ENCODE measurements around the gene PGBD5.
A peak's percentile ranks its signal among the peaks of the same experiment; 100 is the strongest.

The PGBD5 gene

GRCh38 chr1:230314142-230314470 lies 112.0 kb downstream of the PGBD5 start:
- H3K36me3 ChIP-seq (ENCODE audit: insufficient read depth, low read length) = no peaks in the 10 kb centered on the region
- H3K9me3 ChIP-seq (ENCODE audit: low read depth, low read length) = no peaks in the 10 kb centered on the region
- DNase-seq (ENCODE audit: low read depth, low spot score) = no peak
- H3K4me3 ChIP-seq = no peak overlapping the region
- TF ChIP-seq POLR2AphosphoS5 (IDR thresholded peaks at IDR 0.05; ENCODE audit: borderline replicate concordance, low read depth, low read length) = no peak
- no peak overlapping the region for H3K9ac ChIP-seq (ENCODE audit: insufficient read length)
- H3K27ac ChIP-seq = no peak overlapping the region

DNA sequence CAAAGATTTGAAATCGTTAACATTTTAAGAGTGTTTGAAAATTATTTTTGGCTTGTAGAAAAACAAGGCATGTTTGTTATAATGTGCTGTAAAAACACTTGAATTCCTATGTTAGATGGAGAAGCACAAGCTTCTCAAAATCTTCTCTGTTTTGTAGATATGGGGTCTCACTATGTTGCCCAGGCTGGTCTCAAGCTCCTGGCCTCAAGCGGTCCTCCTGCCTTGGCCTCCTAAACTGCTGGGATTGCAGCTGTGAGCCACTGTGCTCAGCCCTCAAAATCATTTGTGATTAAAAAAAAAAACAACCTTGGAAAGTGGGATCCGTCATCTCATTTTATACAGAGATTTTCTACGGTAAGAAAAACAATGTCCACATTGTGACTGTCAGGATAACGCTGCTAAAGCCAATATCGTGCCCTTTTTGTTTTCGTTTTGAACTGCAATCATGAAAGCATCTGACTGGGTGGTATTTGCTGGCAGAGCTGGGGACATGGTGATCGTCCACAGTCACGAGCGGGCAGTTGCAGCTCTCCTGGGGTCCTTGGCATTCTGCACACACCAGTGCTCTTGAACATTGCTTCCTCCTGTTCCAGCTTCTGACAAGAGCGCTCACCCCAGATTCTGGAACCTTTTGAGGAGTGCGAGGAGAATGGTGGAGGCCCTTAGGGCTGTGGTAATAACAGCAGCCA lies 112.5 kb downstream of the PGBD5 start:
- H3K36me3 ChIP-seq (ENCODE audit: insufficient read depth, low read length) = no peaks in the 10 kb centered on the region
- no peak overlapping the region for H3K4me3 ChIP-seq
- no peaks in the 10 kb centered on the region for H3K9me3 ChIP-seq (ENCODE audit: low read depth, low read length)
- H3K27ac ChIP-seq = no peak overlapping the region
- DNase-seq (ENCODE audit: low read depth, low spot score) = no peak
- TF ChIP-seq EZH2 (IDR thresholded peaks at IDR 0.05) (no peak), FOXP2 (optimal IDR thresholded peaks at IDR 0.05; ENCODE audit: control extremely low read depth, extremely low read length, insufficient read depth) (no peak), POLR2AphosphoS5 (IDR thresholded peaks at IDR 0.05; ENCODE audit: borderline replicate concordance, low read depth, low read length) (no peak)
- H3K9ac ChIP-seq (ENCODE audit: insufficient read length) = no peak overlapping the region

- DNase-seq (ENCODE audit: low read depth, low spot score) = no peak
- Histone ChIP-seq H3K9ac (ENCODE audit: insufficient read length) (no peak overlapping the region), H3K27ac (no peak overlapping the region), H3K9me3 (ENCODE audit: low read depth, low read length) (no peaks in the 10 kb centered on the region), H3K4me3 (no peak overlapping the region), H3K36me3 (ENCODE audit: insufficient read depth, low read length) (no peaks in the 10 kb centered on the region)
- TF ChIP-seq POLR2AphosphoS5 (IDR thresholded peaks at IDR 0.05; ENCODE audit: borderline replicate concordance, low read depth, low read length) (no peak), EZH2 (IDR thresholded peaks at IDR 0.05) (no peak), FOXP2 (optimal IDR thresholded peaks at IDR 0.05; ENCODE audit: control extremely low read depth, extremely low read length, insufficient read depth) (no peak)
These were observed 113.5 kb downstream of the PGBD5 start for GRCh38 chr1:230312676-230313075.

GRCh38 chr1:230310381-230311163 lies 115.6 kb downstream of the PGBD5 start:
- H3K36me3 ChIP-seq (ENCODE audit: insufficient read depth, low read length) = no peaks in the 10 kb centered on the region
- no peak for TF ChIP-seq POLR2AphosphoS5 (IDR thresholded peaks at IDR 0.05; ENCODE audit: borderline replicate concordance, low read depth, low read length)
- TF ChIP-seq FOXP2 (optimal IDR thresholded peaks at IDR 0.05; ENCODE audit: control extremely low read depth, extremely low read length, insufficient read depth) = no peak
- TF ChIP-seq EZH2 (IDR thresholded peaks at IDR 0.05) = no peak
- H3K9me3 ChIP-seq (ENCODE audit: low read depth, low read length) = no peaks in the 10 kb centered on the region
- H3K27ac ChIP-seq = no peak overlapping the region
- no peak overlapping the region for H3K9ac ChIP-seq (ENCODE audit: insufficient read length)
- peak; percentile 18 for DNase-seq (ENCODE audit: low read depth, low spot score)
- no peak overlapping the region for H3K4me3 ChIP-seq

GRCh38 chr1:230309646-230310177 lies 116.4 kb downstream of the PGBD5 start:
- H3K9me3 ChIP-seq (ENCODE audit: low read depth, low read length) = no peaks in the 10 kb centered on the region
- H3K36me3 ChIP-seq (ENCODE audit: insufficient read depth, low read length) = no peaks in the 10 kb centered on the region
- H3K4me3 ChIP-seq = no peak overlapping the region
- H3K9ac ChIP-seq (ENCODE audit: insufficient read length) = no peak overlapping the region
- TF ChIP-seq POLR2AphosphoS5 (IDR thresholded peaks at IDR 0.05; ENCODE audit: borderline replicate concordance, low read depth, low read length) = no peak
- no peak for TF ChIP-seq EZH2 (IDR thresholded peaks at IDR 0.05)
- TF ChIP-seq FOXP2 (optimal IDR thresholded peaks at IDR 0.05; ENCODE audit: control extremely low read depth, extremely low read length, insufficient read depth) = no peak
- no peak overlapping the region for H3K27ac ChIP-seq
- DNase-seq (ENCODE audit: low read depth, low spot score) = no peak

- no peak overlapping the region for H3K9ac ChIP-seq (ENCODE audit: insufficient read length)
These were observed 117.3 kb downstream of the PGBD5 start for GRCh38 chr1:230308821-230309220.

GRCh38 chr1:230308039-230308438 lies 118.1 kb downstream of the PGBD5 start:
- no peaks in the 10 kb centered on the region for H3K9me3 ChIP-seq (ENCODE audit: low read depth, low read length)
- TF ChIP-seq FOXP2 (optimal IDR thresholded peaks at IDR 0.05; ENCODE audit: control extremely low read depth, extremely low read length, insufficient read depth) (no peak), POLR2AphosphoS5 (IDR thresholded peaks at IDR 0.05; ENCODE audit: borderline replicate concordance, low read depth, low read length) (no peak), EZH2 (IDR thresholded peaks at IDR 0.05) (no peak)
- H3K36me3 ChIP-seq (ENCODE audit: insufficient read depth, low read length) = no peaks in the 10 kb centered on the region
- DNase-seq (ENCODE audit: low read depth, low spot score) = no peak
- no peak overlapping the region for H3K4me3 ChIP-seq
- H3K9ac ChIP-seq (ENCODE audit: insufficient read length) = no peak overlapping the region
- H3K27ac ChIP-seq = no peak overlapping the region

More at GRCh38 chr1:230308821-230309220, 117.3 kb downstream of the PGBD5 start:
- Histone ChIP-seq H3K27ac (no peak overlapping the region), H3K9me3 (ENCODE audit: low read depth, low read length) (no peaks in the 10 kb centered on the region), H3K36me3 (ENCODE audit: insufficient read depth, low read length) (no peaks in the 10 kb centered on the region), H3K4me3 (no peak overlapping the region)
- DNase-seq (ENCODE audit: low read depth, low spot score) = no peak
- TF ChIP-seq EZH2 (IDR thresholded peaks at IDR 0.05) (no peak), FOXP2 (optimal IDR thresholded peaks at IDR 0.05; ENCODE audit: control extremely low read depth, extremely low read length, insufficient read depth) (no peak), POLR2AphosphoS5 (IDR thresholded peaks at IDR 0.05; ENCODE audit: borderline replicate concordance, low read depth, low read length) (no peak)

DNA sequence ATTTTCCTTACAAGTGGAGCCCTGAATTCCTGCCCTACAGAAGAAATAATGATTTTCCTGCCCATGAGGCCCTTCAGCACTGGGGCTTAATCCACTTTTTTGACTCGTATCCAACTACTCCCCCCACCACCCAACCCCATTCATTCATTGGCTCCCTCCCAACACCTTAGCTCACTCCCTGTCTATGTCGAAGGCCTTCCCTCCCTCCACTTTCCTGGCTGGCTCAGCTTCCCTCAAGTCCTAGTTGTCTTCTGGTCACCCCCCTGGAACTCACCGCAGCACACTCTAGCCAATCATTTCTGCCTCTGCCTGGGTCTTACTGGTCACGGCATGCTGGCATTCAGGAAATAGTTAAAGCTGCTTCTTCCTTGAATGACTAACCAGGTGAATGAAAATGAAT lies 118.9 kb downstream of the PGBD5 start:
- no peak overlapping the region for H3K27ac ChIP-seq

More for the DNA sequence above, 118.9 kb downstream of the PGBD5 start:
- TF ChIP-seq FOXP2 (optimal IDR thresholded peaks at IDR 0.05; ENCODE audit: control extremely low read depth, extremely low read length, insufficient read depth) (no peak), POLR2AphosphoS5 (IDR thresholded peaks at IDR 0.05; ENCODE audit: borderline replicate concordance, low read depth, low read length) (no peak), EZH2 (IDR thresholded peaks at IDR 0.05) (no peak)
- Histone ChIP-seq H3K9me3 (ENCODE audit: low read depth, low read length) (no peaks in the 10 kb centered on the region), H3K9ac (ENCODE audit: insufficient read length) (no peak overlapping the region), H3K36me3 (ENCODE audit: insufficient read depth, low read length) (no peaks in the 10 kb centered on the region), H3K4me3 (0 out of 2 replicates have a peak overlapping the region, but pooled peaks have one; percentile 18)
- DNase-seq (ENCODE audit: low read depth, low spot score) = no peak
